OCI-LY7 (cell line): ENCODE measurements around the gene CLMN. TPM values are rescaled to one million over a fixed set of nuclear protein-coding genes. Genes with fewer than 3 reads are reported as not detected.

Experiments
- Bru-seq: library from RNA; stranded (reverse); fragments of 400-500 nt; gene quantifications from one replicate; lab custom pipeline; 2021; lab: Mats Ljungman, UMichigan
- BruChase-seq, 2 experiments: library from RNA; stranded (reverse); fragments of 400-500 nt; gene quantifications; one replicate each; lab custom pipeline; 2021; lab: Mats Ljungman, UMichigan
- BruUV-seq: library from RNA; stranded (reverse); fragments of 400-500 nt; replicated peaks from 2 replicates; lab custom pipeline; 2021; lab: Mats Ljungman, UMichigan
- CTCF ChIA-PET: fragments of 300-600 bp; sonication (Branson Sonifier 250); formaldehyde crosslinking; loops from one replicate; lab custom pipeline; 2022; ENCODE audit warnings: antibody characterized with exemption; ENCODE audit not compliant: unreplicated experiment; lab: Charles Lee
- POLR2A ChIA-PET: fragments of 300-600 bp; sonication (Branson Sonifier 250); formaldehyde crosslinking; loops from one replicate; lab custom pipeline; 2022; ENCODE audit warnings: antibody characterized with exemption; lab: Charles Lee
- DNase-seq: peaks from one replicate; pipeline ENCODE4 v3.0.0-alpha.2; 2015; ENCODE audit warnings: low spot score
- H2AFZ ChIP-seq: fragments of 200-600 bp; sonication (generic), shearing (Covaris generic); 2 replicates; pipeline ENCODE4 v1.6.1; 2014; ENCODE audit warnings: mild to moderate bottlenecking, antibody characterized with exemption, low read length, moderate library complexity
- H3K27ac ChIP-seq: fragments of 200-600 bp; sonication (generic); 2 replicates; pipeline ENCODE4 v1.5.1; 2014; ENCODE audit warnings: mixed run types, low read depth, mild to moderate bottlenecking, moderate library complexity, low read length, inconsistent platforms; ENCODE audit not compliant: poor library complexity, severe bottlenecking
- H3K36me3 ChIP-seq: fragments of 200-600 bp; sonication (generic); 2 replicates; pipeline ENCODE4 v1.6.1; 2014; ENCODE audit warnings: mild to moderate bottlenecking, antibody characterized with exemption, low read length, moderate library complexity, mixed read lengths; ENCODE audit not compliant: insufficient read depth
- H3K4me1 ChIP-seq: fragments of 200-600 bp; sonication (generic); 2 replicates; pipeline ENCODE4 v1.5.1; 2014; ENCODE audit warnings: mild to moderate bottlenecking, low read length; ENCODE audit not compliant: insufficient read depth, poor library complexity, severe bottlenecking
- H3K4me2 ChIP-seq: fragments of 200-600 bp; sonication (generic); 2 replicates; pipeline ENCODE4 v1.6.1; 2014; ENCODE audit warnings: mild to moderate bottlenecking, low read length
- H3K4me3 ChIP-seq: fragments of 200-600 bp; sonication (generic); 2 replicates; pipeline ENCODE4 v1.5.1; 2014; ENCODE audit warnings: mild to moderate bottlenecking, low read depth, low read length; ENCODE audit not compliant: poor library complexity, severe bottlenecking
- H3K79me2 ChIP-seq: fragments of 200-600 bp; sonication (generic); 2 replicates; pipeline ENCODE4 v1.6.1; 2016; ENCODE audit warnings: low read depth, mild to moderate bottlenecking, low read length, moderate library complexity, mixed read lengths; ENCODE audit not compliant: insufficient read depth
- H3K9me2 ChIP-seq: fragments of 200-600 bp; sonication (generic); 2 replicates; pipeline ENCODE4 v1.6.1; 2016; ENCODE audit warnings: mild to moderate bottlenecking, low read length, mixed read lengths; ENCODE audit not compliant: insufficient read depth
- H3K9me3 ChIP-seq: fragments of 200-600 bp; sonication (generic); 2 replicates; pipeline ENCODE4 v1.6.1; 2014; ENCODE audit warnings: mild to moderate bottlenecking, mixed run types, low read length, mixed read lengths
- H4K20me1 ChIP-seq: fragments of 200-600 bp; sonication (generic); 2 replicates; pipeline ENCODE4 v1.6.1; 2014; ENCODE audit warnings: mild to moderate bottlenecking, antibody characterized with exemption, low read length, moderate library complexity, mixed read lengths; ENCODE audit not compliant: insufficient read depth
- EZH2phosphoT487 ChIP-seq: fragments of 200-600 bp; sonication (generic); IDR thresholded peaks from 2 replicates; pipeline ENCODE4 v1.6.1; 2018; ENCODE audit warnings: low read depth, borderline replicate concordance, mild to moderate bottlenecking, mixed run types, antibody characterized with exemption, low read length, moderate library complexity, mixed read lengths
- intact Hi-C: fragments of 100-400 bp; cut with micrococcal nuclease; formaldehyde crosslinking; loops from one replicate; pipeline ENCODE4 v1.10.0; 2022; ENCODE audit not compliant: unreplicated experiment
- long read RNA-seq: library from polyadenylated mRNA; stranded (forward); transcript quantifications from one replicate; pipeline ENCODE4 v2.0.0, GENCODE V29; 2022
- total RNA-seq, 2 experiments: library from RNA; depleted of rRNA in 1 of 2; stranded (reverse); fragments of >200 nt in 1 of 2; shearing (Covaris generic) in 1 of 2; gene quantifications; 2 replicates each; pipeline ENCODE4 v1.2.3, GENCODE V29; 2014 to 2022
- TF ChIP-seq, protein P1 (sequence below): fragments of 200-600 bp; sonication (generic); conservative IDR thresholded peaks from 2 replicates; pipeline ENCODE4 v1.5.1; 2014; ENCODE audit warnings: mild to moderate bottlenecking, antibody characterized with exemption, low read length, moderate library complexity, mixed read lengths

CLMN gene
- total RNA-seq (2014; rRNA removed; shearing (Covaris generic)), result 5.8 and 6.8 TPM in 2 replicates
- total RNA-seq (2022), result 12.0 and 13.0 TPM in 2 replicates
- percentile 44 among the genes with signal in this experiment for Bru-seq, nascent RNA
- BruChase-seq, experiment 1, labeled RNA remaining after a 6-hour chase, result percentile 48 among the genes with signal in this experiment
- BruChase-seq, experiment 2, labeled RNA remaining after a 2-hour chase, result percentile 48 among the genes with signal in this experiment
- long read RNA-seq, full-length matches to known transcripts, result 5 of 10 reads
- long read RNA-seq, partial matches to known transcripts, result 1 of 10 reads
- long read RNA-seq, other reads (novel, unspliced or antisense), result 4 of 10 reads

DNA sequence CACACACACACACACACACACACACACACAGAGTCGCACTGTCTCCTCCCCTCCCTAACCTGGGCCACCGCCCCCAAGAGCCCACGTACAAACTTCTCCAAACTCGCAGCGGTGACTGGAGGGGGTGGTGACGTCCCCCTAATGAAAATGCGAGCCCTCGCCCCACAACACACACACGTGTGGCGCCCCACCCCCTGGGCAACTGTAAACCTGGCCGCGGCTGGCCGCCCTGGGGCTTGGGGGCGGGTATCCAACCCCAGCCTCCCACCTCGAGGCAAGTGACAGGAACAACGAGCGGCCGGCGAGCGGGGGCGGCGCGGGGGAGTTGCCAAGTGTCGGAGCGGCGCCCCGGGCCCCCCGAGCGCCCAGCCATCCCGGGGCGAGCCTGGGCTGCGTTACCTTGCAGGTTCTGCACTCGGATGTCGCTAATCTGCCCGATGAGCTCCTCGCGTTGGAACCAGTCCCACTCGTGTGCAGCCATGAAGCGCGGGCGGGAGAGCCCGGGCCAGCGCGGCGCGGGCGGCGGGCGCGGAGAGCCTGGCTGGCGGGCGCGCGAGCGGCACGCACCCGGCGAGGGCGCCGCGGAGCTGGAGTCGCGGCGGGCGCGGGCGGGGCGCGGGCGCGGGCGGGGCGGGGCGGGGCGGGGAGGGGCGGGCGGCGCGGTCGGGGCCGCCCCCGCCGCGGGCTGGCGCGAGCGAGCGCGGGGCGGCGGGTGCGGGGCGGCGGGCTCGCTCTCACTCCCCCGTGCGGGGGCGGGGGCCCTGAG, at the start of gene CLMN:
Gene CLMN, minus strand, starts transcription at position 597 of the 766 bp plus-strand sequence. Its CDS starts 116 bp downstream, at position 481.
- POLR2A ChIA-PET, result interaction anchor here (0.7 to 2.5 kb wide), 2 partner anchors 9 to 16 kb away, joined by 3 to 11 read pairs; no protein-coding TSS in a partner anchor
- CTCF ChIA-PET, result interaction anchor here (1.2 kb wide), 1 partner anchor 17 kb away, joined by 3 read pairs; no protein-coding TSS in a partner anchor
- no peaks in the 10 kb centered on the region for H4K20me1 ChIP-seq
- no peaks in the 10 kb centered on the region for H3K79me2 ChIP-seq
- H3K36me3 ChIP-seq, result no peaks in the 10 kb centered on the region
- intact Hi-C loops, result loop anchor here (2.0 kb wide), 1 partner anchor 55 kb away; no protein-coding TSS in a partner anchor
- peak; percentile 66 for DNase-seq
- peak within 1 kb of the TSS; percentile 94 for H3K4me2 ChIP-seq
- no peak within 1 kb of the TSS for H3K27ac ChIP-seq
- no peak for TF ChIP-seq EZH2phosphoT487
- TF ChIP-seq, protein P1, sequence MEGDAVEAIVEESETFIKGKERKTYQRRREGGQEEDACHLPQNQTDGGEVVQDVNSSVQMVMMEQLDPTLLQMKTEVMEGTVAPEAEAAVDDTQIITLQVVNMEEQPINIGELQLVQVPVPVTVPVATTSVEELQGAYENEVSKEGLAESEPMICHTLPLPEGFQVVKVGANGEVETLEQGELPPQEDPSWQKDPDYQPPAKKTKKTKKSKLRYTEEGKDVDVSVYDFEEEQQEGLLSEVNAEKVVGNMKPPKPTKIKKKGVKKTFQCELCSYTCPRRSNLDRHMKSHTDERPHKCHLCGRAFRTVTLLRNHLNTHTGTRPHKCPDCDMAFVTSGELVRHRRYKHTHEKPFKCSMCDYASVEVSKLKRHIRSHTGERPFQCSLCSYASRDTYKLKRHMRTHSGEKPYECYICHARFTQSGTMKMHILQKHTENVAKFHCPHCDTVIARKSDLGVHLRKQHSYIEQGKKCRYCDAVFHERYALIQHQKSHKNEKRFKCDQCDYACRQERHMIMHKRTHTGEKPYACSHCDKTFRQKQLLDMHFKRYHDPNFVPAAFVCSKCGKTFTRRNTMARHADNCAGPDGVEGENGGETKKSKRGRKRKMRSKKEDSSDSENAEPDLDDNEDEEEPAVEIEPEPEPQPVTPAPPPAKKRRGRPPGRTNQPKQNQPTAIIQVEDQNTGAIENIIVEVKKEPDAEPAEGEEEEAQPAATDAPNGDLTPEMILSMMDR, result no peak
- BruUV-seq, result no TSS peak
- peaks cover 36% of the 10 kb centered on the region for H3K4me1 ChIP-seq
- no peaks in the 10 kb centered on the region for H3K9me2 ChIP-seq
- H3K9me3 ChIP-seq, result no peaks in the 10 kb centered on the region
- peak within 1 kb of the TSS; percentile 82 for H3K4me3 ChIP-seq
- peak within 1 kb of the TSS; percentile 98 for H2AFZ ChIP-seq

- ChIA-PET CTCF (no interaction called here), POLR2A (interaction anchor here (0.5 to 1.0 kb wide), 5 partner anchors 13 to 717 kb away, joined by 3 to 6 read pairs (median 4); no protein-coding TSS in a partner anchor)
- no peak overlapping the region for H3K4me3 ChIP-seq
- TF ChIP-seq, protein P1, result no peak
- TF ChIP-seq EZH2phosphoT487, result no peak
- DNase-seq, result no peak
- H3K27ac ChIP-seq, result no peak overlapping the region
- intact Hi-C loops, result loop anchor here (10.0 kb wide), 1 partner anchor 171 kb away; no protein-coding TSS in a partner anchor
- no peaks in the 10 kb centered on the region for H3K9me2 ChIP-seq
- H3K4me1 ChIP-seq, result no peaks in the 10 kb centered on the region
- no peaks in the 10 kb centered on the region for H3K9me3 ChIP-seq
- no peaks in the 10 kb centered on the region for H4K20me1 ChIP-seq
- H3K36me3 ChIP-seq, result no peaks in the 10 kb centered on the region
- no peak overlapping the region for H2AFZ ChIP-seq
- H3K4me2 ChIP-seq, result no peak overlapping the region
- no TSS peak for BruUV-seq
- no peaks in the 10 kb centered on the region for H3K79me2 ChIP-seq
These were observed 45.7 kb upstream of the CLMN start for GRCh38 chr14:95365401-95365800.
